Activated CD4-positive, alpha-beta T cell treated with anti-CD3 and anti-CD28 coated beads, Interleukin-2, amount 50 U/mL, for 16 hours (primary cell): ENCODE results near the gene SYTL2.
"Not testable (repeated sequence)": the region's sequence is repeated elsewhere in the genome, so short reads cannot be mapped to it uniquely, and the experiment has no call there.

Source experiments
- DNase-seq: peaks from one replicate; pipeline ENCODE4 v3.0.0-alpha.2; 2020

Gene SYTL2, protein sequence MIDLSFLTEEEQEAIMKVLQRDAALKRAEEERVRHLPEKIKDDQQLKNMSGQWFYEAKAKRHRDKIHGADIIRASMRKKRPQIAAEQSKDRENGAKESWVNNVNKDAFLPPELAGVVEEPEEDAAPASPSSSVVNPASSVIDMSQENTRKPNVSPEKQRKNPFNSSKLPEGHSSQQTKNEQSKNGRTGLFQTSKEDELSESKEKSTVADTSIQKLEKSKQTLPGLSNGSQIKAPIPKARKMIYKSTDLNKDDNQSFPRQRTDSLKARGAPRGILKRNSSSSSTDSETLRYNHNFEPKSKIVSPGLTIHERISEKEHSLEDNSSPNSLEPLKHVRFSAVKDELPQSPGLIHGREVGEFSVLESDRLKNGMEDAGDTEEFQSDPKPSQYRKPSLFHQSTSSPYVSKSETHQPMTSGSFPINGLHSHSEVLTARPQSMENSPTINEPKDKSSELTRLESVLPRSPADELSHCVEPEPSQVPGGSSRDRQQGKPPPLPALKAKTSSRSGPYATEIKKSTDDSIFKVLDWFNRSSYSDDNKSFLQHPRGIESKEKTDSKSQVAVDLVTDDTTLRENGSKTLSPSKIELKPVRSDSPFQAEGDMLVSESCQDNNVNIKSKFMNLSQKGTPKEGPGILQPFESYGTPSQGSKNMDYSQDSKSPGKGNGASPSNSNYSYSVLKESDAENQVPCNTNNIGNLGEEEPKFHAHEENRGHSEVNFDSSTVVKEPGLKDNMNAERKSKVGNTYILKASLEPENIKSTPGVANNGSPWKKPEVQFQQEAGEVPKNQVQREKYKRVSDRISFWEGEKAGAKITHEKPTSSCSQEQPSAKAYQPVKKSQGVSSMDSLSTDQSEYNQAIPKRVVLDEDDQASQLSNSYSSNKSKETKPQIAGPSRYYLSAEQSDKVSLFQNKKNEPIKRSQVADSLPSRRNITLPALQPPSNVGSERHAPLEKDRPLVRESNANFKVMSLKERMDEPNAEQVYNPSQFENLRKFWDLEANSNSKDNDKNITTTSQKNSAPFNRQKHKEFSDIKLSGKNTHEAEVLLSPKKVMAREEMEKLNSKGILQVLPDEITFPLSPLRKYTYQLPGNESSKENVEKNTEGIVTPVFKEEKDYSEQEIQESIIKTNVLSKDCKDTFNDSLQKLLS (N-terminal part only)

DNA sequence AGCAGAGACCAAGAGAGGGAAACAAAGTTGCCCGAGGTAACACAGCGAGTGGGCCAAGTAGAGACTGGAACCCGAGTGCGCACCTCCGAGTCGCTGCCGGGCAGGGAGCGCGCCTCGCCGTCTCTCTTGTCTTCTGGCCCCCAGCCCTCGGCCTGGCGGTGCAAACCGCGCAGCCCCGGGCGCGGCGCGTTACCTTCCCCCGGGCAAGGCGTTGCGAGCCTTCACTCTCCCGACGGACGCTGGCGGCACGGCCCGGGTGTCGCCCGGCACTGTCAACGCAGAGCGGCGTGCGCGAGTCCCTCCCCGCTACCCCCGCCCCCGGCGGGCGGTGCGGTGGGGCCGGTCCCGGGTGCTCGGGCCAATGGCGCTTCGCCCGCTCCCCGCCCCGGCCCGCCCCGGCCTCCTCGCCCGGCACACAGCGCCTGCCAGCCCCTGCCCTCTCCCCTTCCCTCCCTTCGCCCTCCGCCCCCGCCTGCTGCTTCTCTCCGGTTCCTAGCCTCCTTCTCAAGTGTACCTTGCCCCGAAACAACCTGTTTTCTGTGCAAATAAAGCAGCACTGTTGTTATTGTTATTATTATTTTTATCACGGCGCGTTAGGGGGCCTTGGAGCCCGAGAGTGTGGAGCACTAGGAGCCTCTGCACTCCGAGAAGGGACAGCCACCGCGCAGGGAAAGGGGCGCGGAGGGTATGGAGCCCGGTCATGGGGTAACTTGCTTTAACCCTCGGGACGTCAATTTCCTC is at the start of gene SYTL2:
Gene SYTL2 (minus strand): TSS at position 271 of the 741 bp plus-strand sequence. CDS start 53,416 bp downstream, outside the sequence.
- peak; percentile 74 for DNase-seq

DNA sequence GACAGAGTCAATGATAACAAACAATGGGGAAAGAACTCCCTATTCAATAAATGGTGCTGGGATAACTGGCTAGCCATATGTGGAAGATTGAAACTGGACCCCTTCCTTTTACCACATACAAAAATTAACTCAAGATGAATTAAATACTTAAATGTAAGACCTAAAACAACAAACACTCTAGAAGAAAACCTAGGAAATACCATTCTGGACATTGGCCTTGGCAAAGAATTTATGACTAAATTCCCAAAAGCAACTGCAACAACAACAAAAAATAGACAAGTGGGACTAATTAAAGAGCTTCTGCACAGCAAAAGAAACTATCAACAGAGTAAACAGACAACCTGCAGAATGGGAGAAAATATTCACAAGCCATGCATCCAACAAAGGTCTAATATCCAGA is 48.6 kb upstream of the SYTL2 start:
- DNase-seq, result not testable (repeated sequence)

DNA sequence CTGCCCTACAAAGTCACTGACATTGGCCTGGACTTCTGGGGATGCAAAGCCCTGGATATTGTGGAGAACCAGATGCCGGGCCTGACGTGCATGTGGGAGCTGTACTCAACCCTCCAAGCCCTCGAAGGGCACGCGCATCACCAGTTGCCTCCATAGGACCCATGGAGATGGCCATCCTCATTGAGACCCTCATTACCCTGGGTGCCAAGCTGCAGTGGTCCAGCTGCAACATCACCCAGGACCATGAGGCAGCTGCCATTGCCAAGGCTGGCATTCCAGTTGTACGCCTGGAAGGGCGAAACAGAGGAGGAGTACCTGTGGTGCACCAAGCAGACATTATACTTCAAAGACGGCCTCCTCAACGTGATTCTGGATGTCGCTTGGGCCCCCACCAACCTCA is 46.2 kb upstream of the SYTL2 start:
- DNase-seq, result no peak

GRCh38 chr11:85855341-85855656 is 44.4 kb upstream of the SYTL2 start, which contains the start of gene CCDC83:
CCDC83 (plus strand) TSS chr11:85855383; CDS start chr11:85865124, 9,741 bp downstream.
- DNase-seq, result no peak

DNA sequence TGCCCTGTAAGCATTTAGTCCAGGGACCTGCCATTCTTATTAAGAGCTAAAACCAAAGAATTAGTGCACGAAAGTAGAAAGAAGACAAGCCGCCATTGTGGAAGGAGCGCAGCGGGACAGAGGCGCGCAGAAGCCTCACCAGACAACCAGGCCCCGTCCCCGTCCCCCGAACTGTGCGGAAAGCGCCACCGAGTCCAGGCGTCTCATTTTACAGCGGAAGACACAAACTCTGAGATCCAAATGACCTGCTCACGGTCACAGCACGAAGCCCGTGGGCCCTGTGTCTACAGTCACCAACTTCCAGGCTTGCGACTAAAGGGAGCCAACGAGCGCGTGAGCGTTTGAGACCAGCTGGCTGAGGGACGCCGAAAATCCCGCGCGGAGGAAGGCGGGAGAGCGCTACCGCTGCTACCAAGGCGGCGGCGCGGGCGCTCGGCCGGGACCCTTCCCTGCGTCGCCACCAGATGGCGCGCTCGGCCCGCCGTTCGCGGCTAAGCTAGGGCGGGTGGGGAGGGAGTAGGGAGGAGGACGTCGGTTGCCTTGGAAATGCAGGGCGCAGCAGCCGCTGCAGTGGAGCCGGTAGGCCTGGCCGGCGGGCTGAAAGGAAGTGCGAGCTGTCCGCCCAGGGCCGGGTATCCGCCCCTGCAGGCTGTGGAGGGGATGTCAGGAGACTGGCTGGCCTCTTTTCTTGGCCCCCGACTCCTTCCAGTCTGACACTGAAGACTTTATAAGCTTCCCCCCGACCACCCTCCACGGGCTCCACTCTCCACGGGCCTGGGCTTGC is 43.8 kb upstream of the SYTL2 start:
- peak; percentile 96 for DNase-seq

DNA sequence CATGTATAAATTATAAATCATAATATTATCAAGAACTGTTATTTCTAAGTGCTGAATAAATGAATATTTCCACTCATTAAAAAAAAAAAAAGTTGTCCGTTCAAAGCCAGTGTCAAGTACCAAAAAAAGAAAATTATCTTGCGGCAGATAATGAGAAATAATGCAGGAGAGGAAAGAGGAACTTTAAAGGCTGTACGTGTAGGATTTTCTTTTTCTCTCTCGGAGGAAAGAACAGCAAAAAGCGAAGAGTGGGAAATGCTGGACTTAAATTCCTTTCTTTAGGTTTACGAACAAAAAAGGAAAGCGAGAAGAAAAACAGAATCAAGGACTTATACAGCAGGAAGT is 43.2 kb upstream of the SYTL2 start:
- no peak for DNase-seq

DNA sequence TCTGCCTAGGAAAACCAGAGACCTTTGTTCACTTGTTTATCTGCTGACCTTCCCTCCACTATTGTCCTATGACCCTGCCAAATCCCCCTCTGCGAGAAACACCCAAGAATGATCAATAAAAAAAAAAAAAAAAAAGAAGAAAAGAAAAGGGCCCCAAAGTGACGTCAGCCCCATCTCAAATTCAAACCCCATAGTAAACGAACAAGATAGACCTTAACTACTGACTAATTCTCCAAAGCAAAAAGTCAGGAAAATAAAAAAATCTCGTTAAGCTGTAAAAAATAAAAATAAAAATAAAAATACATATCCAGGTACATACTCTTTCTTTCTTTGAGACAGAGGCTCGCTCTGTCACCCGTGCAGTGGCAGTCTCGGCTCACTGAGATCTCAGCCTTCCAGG is 42.6 kb upstream of the SYTL2 start:
- not testable (repeated sequence) for DNase-seq

DNA sequence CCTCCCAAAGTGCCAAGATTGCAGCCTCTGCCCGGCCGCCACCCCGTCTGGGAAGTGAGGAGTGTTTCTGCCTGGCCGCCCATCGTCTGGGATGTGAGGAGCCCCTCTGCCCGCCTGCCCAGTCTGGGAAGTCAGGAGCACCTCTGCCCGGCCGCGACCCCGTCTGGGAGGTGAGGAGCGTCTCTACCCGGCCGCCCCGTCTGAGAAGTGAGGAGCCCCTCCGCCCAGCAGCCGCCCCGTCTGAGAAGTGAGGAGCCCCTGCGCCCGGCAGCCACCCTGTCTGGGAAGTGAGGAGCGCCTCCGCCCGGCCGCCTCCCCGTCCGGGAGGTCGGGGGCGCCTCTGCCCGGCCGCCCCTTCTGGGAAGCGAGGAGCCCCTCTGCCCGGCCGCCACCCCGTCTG is 41.8 kb upstream of the SYTL2 start:
- not testable (repeated sequence) for DNase-seq

DNA sequence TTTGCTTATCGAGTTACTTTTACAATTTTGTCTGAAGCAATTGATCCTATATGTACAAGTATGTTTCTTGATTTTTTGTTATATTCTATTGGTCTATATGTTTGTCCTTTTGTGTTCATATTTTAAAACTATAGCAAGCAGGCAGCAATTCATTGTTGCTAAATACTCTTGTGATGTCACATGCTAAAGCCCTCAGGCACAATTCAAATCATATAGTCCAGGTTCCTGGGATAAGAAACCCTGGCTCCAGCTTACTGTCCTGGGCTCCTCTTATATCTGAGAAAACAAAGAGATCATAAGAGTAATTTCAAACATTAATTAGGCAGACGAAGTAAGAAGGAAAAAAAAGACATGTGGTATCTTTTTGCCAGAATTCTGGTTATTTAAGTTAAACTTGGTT is 37.6 kb upstream of the SYTL2 start:
- DNase-seq, result no peak

- no peak for DNase-seq
Observed at GRCh38 chr11:85848006-85848405, 37.1 kb upstream of the SYTL2 start.

DNA sequence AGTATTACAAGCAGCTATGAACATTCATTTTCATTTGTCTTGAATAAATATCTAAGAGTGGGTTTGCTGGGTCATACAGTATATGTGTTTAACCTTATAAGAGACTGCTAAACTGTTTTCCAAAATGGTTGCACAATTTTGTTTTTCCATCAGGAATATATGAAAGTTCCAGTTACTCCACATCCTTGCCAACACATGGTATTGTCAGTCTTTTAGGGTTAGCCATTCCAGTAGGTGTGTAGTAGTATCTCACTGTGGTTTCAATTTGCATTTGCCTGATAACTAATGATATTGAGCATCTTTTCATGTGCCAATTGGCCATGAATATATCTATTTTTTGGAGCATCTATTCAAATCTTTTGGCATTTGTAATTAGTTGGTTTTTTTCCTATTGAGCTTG is 36.5 kb upstream of the SYTL2 start:
- no peak for DNase-seq

DNA sequence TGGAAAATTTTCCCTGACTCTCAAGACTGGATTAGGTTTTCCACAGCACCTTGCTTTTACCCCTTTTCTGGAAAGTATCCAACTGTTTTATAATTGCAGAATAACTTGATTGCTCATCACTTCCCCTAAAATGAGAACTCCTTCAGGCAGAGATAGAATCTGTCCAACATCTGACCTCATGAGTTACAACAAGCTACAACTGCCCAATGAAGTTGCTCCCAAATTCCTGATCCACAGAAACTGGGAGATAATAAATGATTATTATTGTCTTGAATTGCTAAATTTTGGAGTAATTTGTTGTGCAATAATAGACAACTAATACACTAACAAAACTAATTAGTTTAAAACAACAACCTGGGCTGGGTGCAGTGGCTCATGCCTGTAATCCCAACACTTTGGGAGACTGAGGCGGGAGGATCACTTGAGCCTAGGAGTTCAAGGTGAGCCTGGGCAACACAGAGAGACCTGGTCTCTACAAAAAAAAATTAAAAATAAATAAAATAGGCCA is 34.2 kb upstream of the SYTL2 start:
- no peak for DNase-seq

DNA sequence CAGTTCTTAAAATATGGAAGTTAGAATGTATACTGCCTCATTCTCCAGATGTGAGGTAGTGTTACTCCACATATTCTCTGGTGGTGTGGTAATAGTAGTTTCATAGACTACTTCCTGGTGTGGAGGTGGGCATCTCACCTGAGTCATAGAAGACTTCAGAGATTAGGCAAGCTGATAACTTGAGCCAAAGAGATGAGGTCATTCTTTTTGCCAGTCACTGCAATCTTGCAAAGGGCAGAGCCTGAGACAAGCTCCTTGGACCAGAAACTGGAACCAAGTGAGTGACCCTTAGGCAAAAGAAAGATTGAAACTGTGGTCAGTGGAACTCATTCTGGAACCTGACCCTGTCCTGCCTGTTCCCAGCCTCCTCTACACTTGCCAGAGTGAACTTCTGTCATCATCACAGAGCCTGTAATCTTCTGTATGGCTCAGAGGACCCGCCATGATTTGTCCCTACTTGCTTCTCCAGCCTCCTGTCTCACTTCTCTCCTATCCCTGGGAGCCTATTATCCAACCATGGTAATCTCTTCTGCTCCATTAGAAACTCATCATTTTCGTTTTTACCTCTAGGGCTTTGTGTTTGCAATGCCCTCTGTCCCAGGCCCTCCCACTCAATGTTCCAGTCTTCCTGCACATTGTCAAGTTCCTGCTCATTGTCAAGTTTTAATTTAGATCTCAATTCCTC is 33.6 kb upstream of the SYTL2 start:
- peak; percentile 35 for DNase-seq

DNA sequence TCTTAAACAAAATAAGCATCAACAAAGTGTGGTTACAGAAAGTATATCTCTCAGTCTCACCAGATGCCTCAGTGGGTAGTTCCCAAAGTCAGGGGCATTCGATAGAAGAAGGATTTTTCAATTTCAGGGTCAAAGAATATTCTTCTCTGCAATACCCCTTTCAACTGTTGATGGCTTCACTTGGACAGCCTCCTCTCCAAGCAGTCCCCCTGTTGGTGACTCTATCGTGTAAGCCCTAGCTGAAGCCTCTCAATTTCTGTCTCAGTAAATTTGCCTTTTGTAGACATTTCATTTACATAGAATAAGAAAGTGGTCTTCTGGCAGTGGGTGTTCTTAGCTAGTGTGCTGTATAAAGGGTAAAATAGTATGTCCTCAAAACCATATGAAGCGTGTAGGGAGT is 33.0 kb upstream of the SYTL2 start:
- no peak for DNase-seq

DNA sequence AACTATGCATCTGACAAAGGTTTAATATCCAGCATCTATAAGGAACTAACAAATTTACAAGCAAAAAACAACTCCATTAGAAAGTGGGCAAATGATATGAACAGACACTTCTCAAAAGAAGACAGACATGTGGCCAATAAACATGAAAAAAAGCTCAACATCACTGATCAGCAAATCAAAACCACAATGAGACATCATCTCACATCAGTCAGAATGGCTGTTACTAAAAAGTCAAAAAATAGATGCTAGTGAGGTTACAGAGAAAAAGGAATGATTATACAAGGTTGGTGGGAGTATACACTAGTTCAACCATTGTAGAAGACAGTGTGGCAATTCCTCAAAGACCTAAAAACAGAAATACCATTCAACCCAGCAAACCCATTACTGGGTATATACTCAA is 30.0 kb upstream of the SYTL2 start:
- not testable (repeated sequence) for DNase-seq

DNA sequence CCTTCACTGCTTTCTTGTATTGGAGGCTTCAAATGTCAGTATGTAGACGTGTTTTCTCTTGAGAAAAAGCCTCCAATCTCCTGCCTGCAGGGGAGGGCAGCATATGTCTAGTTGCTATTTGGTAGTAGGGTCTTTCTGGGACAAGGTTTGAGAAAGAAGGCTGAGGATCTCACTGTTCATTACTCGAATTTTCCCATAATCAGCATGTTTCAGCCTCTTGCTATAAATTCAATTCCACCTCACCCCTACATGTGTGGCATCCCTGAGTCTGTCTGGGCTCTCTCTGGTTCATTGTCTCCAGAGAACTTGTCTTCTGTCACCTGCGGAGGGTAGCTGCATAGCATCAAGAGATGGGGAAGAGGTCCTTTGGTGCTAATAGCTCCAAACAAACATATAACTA is 24.8 kb upstream of the SYTL2 start:
- no peak for DNase-seq

DNA sequence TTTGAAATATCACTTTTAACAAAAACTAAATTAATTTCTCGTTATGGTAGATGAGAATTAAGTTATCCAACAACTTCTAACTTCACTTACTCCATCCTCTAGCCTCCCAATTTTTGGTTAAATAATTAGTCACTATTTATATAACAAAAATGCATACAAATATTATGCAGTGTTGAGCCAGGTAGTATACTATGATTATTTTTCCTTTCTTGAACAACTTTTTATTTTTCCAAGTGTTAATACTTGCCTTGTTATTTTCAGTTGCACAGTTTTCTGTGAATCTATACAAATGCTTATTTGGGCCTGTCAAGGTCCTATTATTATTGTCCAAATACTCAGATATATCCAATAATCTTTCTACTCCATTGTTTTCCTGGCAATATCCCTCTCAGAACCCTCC is 24.3 kb upstream of the SYTL2 start:
- DNase-seq, result no peak

GRCh38 chr11:85831050-85831449 is 20.1 kb upstream of the SYTL2 start:
- no peak for DNase-seq

- DNase-seq, result no peak
Observed at GRCh38 chr11:85829172-85829571, 18.2 kb upstream of the SYTL2 start.

DNA sequence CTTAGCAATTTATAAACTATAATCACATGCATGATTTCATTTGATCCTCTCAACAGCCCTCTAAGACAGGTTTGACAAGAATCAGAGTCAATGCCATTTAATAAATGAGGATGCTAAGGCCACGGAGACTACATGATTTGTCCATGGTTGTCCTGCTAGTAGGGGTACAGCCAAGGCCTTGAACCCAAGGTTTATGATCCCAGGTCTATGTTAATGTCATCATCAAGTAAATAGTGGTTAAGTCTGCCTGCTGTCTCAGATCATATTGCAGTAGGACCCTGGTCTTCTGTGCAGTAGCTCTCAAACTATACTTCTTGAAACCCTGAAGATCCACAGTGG is 17.7 kb upstream of the SYTL2 start:
- DNase-seq, result no peak
